Measurements from ENCODE around the gene SPP1.
"Not testable (repeated sequence)": the region's sequence is repeated elsewhere in the genome, so short reads cannot be mapped to it uniquely, and the experiment has no call there.

The SPP1 gene

DNA sequence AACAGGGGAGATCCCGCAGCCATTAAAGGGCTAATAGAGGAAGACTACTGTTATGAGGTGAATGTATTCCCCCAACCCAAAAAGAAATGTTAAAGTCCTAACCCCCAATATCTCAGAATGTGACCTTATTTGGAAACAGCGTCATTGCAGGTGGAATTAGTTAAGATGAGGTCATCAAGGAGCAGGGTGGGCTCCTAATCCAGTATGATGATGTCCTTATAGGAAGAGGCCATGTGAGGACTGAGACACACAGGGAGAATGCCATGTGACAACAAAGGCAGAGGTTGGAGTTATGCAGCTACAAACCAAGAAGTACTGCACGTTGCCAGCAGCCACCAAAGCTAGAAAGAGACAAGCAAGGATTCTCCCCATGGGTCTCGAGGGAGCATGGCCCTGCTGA is 14.3 kb downstream of the SPP1 start:
- in situ Hi-C loops (cut with MboI; ENCODE audit: low sequenced_read_pairs, unreplicated experiment), result no loop called here
- no peak for TF ChIP-seq CTCF (IDR thresholded peaks at IDR 0.05; ENCODE audit: borderline replicate concordance, control extremely low read depth, extremely low read depth, insufficient read depth, missing control alignments)
- no peak for DNase-seq (ENCODE audit: low spot score)

- in situ Hi-C loops (cut with MboI; ENCODE audit: low sequenced_read_pairs, unreplicated experiment), result no loop called here
- DNase-seq (ENCODE audit: low spot score), result no peak
- no peak for TF ChIP-seq CTCF (IDR thresholded peaks at IDR 0.05; ENCODE audit: borderline replicate concordance, control extremely low read depth, extremely low read depth, insufficient read depth, missing control alignments)
These were observed 19.9 kb downstream of the SPP1 start for GRCh38 chr4:87995435-87995834.

GRCh38 chr4:87999191-87999691 is 23.7 kb downstream of the SPP1 start:
- DNase-seq (ENCODE audit: low spot score); in situ Hi-C loops (cut with MboI; ENCODE audit: low sequenced_read_pairs, unreplicated experiment): not testable (repeated sequence)

DNA sequence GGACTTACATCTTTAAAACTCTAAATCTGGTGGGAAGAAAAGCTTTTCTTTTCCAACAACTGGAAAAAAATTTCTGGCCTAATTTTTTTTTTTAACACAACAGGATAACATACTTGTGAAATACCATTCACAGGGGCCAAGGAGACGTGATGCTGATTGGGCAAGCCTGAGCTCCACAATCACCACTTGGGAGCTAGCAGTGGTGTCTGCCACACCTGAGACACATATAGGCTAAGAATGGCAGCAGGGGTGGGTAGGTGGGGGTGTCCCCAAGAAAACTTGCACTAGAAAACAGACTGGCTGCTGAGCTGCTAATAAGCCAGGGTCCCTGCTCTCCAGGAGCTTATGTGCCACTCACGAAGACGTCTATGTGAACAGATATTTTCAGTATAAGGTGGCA is 26.4 kb downstream of the SPP1 start:
- no peak for DNase-seq (ENCODE audit: low spot score)
- in situ Hi-C loops (cut with MboI; ENCODE audit: low sequenced_read_pairs, unreplicated experiment), result no loop called here
- no peak for TF ChIP-seq CTCF (IDR thresholded peaks at IDR 0.05; ENCODE audit: borderline replicate concordance, control extremely low read depth, extremely low read depth, insufficient read depth, missing control alignments)

- in situ Hi-C loops (cut with MboI; ENCODE audit: low sequenced_read_pairs, unreplicated experiment), result no loop called here
- no peak for DNase-seq (ENCODE audit: low spot score)
- no peak for TF ChIP-seq CTCF (IDR thresholded peaks at IDR 0.05; ENCODE audit: borderline replicate concordance, control extremely low read depth, extremely low read depth, insufficient read depth, missing control alignments)
These were observed 27.3 kb downstream of the SPP1 start for GRCh38 chr4:88002786-88003185.

GRCh38 chr4:88003261-88003660 is 27.7 kb downstream of the SPP1 start:
- in situ Hi-C loops (cut with MboI; ENCODE audit: low sequenced_read_pairs, unreplicated experiment), result no loop called here
- TF ChIP-seq CTCF (IDR thresholded peaks at IDR 0.05; ENCODE audit: borderline replicate concordance, control extremely low read depth, extremely low read depth, insufficient read depth, missing control alignments), result no peak
- DNase-seq (ENCODE audit: low spot score), result no peak

DNA sequence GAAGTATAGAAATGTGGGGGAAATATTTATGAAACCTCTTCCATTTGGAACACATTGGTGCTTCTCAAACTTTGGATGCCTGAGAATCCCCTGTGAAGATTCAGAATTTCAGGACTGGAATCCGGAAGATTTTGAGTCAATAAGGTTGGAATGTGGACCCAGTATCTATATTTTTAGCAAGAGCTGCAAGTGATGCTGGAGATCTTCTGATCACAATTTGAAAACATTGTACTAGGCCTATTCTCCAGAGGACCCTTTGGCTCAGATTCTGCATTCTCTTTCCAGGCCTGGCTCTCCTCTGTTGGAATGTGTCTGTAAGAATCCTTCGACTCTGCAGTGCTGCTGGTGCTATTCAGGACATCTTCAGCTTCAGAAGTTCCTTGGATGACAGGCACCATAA is 29.6 kb downstream of the SPP1 start:
- TF ChIP-seq CTCF (IDR thresholded peaks at IDR 0.05; ENCODE audit: borderline replicate concordance, control extremely low read depth, extremely low read depth, insufficient read depth, missing control alignments), result no peak
- no peak for DNase-seq (ENCODE audit: low spot score)
- in situ Hi-C loops (cut with MboI; ENCODE audit: low sequenced_read_pairs, unreplicated experiment), result no loop called here

Data from GM13976 (cell line).